Left lung (tissue), 14 donors: Measurements from ENCODE around the gene SLC1A7. TPM values are rescaled to one million over a fixed set of nuclear protein-coding genes. Genes with fewer than 3 reads are reported as not detected.

Experiments
- ATAC-seq: fragments of 200-7000 bp; cut with Tn5 transposase; one replicate; pipeline ENCODE4 v1.9.1; 2020; ENCODE audit warnings: moderate library complexity
- DNase-seq, 4 donors: peaks; one replicate each; pipeline ENCODE4 v3.0.0-alpha.2; 2013 to 2020
- H3K27ac ChIP-seq, 2 donors: fragments of 200-600 bp; sonication (generic) in 1 of 2; one replicate each; pipeline versions ENCODE4 v1.5.0 to v1.8.0; 2020 to 2021
- H3K27me3 ChIP-seq, 2 donors: fragments of 200-600 bp; sonication (generic) in 1 of 2; one replicate each; pipeline versions ENCODE4 v1.5.0 to v1.8.0; 2020 to 2021
- H3K36me3 ChIP-seq, 2 donors: fragments of 200-600 bp; sonication (generic) in 1 of 2; one replicate each; pipeline versions ENCODE4 v1.5.0 to v1.8.0; 2020 to 2021
- H3K4me1 ChIP-seq, 2 donors: fragments of 200-600 bp; one replicate each; pipeline ENCODE4 v1.8.0; 2021
- H3K4me3 ChIP-seq, 2 donors: fragments of 200-600 bp; sonication (generic) in 1 of 2; one replicate each; pipeline versions ENCODE4 v1.5.0 to v1.8.0; 2020 to 2021; ENCODE audit warnings: mild to moderate bottlenecking in 1 of 2
- H3K9me3 ChIP-seq, 2 donors: fragments of 200-600 bp; sonication (generic) in 1 of 2; one replicate each; pipeline versions ENCODE4 v1.5.0 to v1.8.0; 2020 to 2021
- intact Hi-C, 2 donors: fragments of 100-400 bp; cut with DNase I; formaldehyde crosslinking; loops; one replicate each; pipeline versions ENCODE4 v1.11.2 to v1.14.2; 2022
- long read RNA-seq, 12 donors: library from polyadenylated mRNA in 2 of 12; unstranded in 2 of 12; transcript quantifications; one replicate each; pipeline ENCODE4 v2.0.0 and lab custom pipeline, GENCODE V29; 2019 to 2026
- polyA plus RNA-seq, 6 donors: library from polyadenylated mRNA; unstranded; fragments of 120-200 nt; gene quantifications; one replicate each; pipeline ENCODE4 v1.2.1, GENCODE V29; 2013; ENCODE audit not compliant: insufficient read length in 6 of 6
- total RNA-seq, 2 donors: library from RNA; stranded (reverse); fragmentation: NEBNext Ultra II Directional; extraction: Animal tissue kit (Norgen Biotek cat#: 25700); gene quantifications; one replicate each; pipeline ENCODE4 v1.2.1, GENCODE V29; 2021
- TF ChIP-seq, protein P1 (sequence below), 2 donors: fragments of 200-600 bp; sonication (generic) in 1 of 2; IDR thresholded peaks; one replicate each; pipeline versions ENCODE4 v1.5.0 to v1.8.0; 2021; ENCODE audit warnings: antibody characterized with exemption in 2 of 2
- donor health status: DM: no; HTN: yes; CAD: no.
- donor health status: DM: no; HTN: no; CAD: no.

Gene SLC1A7
- total RNA-seq (1 to 10 TPM in 1 of 2 donors, under 1 TPM in 1; 0.44 to 1.2 TPM), polyA plus RNA-seq (under 1 TPM; 0.38 to 0.66 (median 0.56) TPM)
- long read RNA-seq, donor 1, result 0 reads
- long read RNA-seq, donor 2, result 0 reads
- long read RNA-seq, donor 3, result 0 reads
- long read RNA-seq, donor 4, result 0 reads
- long read RNA-seq, donor 5, result 0 reads
- long read RNA-seq, donor 6, result 0 reads
- long read RNA-seq, donor 7, result 0 reads
- long read RNA-seq, donor 8, result 0 reads
- long read RNA-seq, donor 9, result 0 reads
- long read RNA-seq, donor 10, result 0 reads
- long read RNA-seq, donor 11, result 0 reads
- long read RNA-seq, donor 12, result 0 reads

DNA sequence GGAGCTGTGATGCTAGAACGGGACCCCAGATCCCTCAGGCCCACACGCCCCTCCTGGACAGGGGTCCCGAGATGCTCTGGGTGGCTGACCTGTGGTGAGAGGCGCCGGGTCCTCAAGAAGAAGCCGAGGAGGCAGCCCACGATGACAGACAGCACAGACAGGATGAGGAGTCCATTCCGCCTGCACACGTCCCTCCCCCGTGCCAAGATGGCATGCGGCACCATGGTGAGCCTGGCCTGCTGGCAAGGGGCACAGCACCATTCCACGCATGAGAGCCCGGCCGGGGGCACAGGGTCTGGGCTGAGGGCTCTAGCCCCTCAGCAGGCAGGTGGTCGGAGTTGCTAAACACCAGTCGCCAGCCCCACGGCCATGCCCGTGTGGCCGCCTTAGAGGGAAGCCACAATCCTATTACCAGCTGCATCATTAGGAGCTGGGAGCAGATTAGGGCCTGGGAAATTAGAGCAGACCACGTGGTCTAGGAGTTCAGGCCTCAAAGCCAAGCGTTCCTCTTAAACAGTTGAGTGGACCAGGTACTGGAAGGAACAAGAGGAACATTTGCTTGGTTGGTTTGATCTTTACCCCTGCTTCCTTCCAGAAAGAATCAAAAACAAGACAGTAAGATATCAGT, at the start of gene SLC1A7:
TSS of gene SLC1A7 (minus strand) at position 413 of the 628 bp plus-strand sequence. CDS start at position 224, 189 bp downstream.
- H3K36me3 ChIP-seq, result no peaks in the 10 kb centered on the region
- peaks cover 9 to 17% of the 10 kb centered on the region in 2 donors for H3K4me1 ChIP-seq
- DNase-seq, result no peak

DNA sequence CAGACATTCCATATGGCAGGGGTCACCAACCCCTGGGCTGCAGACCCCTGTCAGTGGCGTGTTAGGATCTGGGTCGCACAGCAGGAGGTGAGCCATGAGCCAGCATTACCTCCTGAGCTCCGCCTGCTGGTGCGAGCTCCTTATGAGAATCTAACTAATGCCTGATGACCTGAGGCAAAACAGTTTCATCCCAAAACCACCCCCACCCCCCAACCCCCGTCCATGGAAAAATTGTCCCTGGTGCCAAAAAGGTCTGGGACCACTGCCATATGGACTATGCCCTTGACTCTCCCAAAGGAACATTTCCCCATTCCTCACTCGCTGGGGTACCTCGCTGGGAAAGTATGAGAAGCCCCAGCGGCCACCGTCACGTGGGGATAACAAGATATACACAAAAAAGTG, 47.8 kb upstream of the SLC1A7 start:
- DNase-seq, result no peak
- H3K27ac ChIP-seq, result no peak overlapping the region
- TF ChIP-seq, protein P1, sequence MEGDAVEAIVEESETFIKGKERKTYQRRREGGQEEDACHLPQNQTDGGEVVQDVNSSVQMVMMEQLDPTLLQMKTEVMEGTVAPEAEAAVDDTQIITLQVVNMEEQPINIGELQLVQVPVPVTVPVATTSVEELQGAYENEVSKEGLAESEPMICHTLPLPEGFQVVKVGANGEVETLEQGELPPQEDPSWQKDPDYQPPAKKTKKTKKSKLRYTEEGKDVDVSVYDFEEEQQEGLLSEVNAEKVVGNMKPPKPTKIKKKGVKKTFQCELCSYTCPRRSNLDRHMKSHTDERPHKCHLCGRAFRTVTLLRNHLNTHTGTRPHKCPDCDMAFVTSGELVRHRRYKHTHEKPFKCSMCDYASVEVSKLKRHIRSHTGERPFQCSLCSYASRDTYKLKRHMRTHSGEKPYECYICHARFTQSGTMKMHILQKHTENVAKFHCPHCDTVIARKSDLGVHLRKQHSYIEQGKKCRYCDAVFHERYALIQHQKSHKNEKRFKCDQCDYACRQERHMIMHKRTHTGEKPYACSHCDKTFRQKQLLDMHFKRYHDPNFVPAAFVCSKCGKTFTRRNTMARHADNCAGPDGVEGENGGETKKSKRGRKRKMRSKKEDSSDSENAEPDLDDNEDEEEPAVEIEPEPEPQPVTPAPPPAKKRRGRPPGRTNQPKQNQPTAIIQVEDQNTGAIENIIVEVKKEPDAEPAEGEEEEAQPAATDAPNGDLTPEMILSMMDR (IDR thresholded peaks at IDR 0.05), result no peak
- no peak for ATAC-seq
- no peaks in the 10 kb centered on the region for H3K27me3 ChIP-seq
- H3K9me3 ChIP-seq, result no peaks in the 10 kb centered on the region
- no peaks in the 10 kb centered on the region for H3K36me3 ChIP-seq
- intact Hi-C loops, result no loop called here
- no peak overlapping the region for H3K4me3 ChIP-seq
- H3K4me1 ChIP-seq, result no peaks in the 10 kb centered on the region

More for the DNA sequence above, at the start of gene SLC1A7:
- H3K27me3 ChIP-seq, result no peaks in the 10 kb centered on the region
- TF ChIP-seq, protein P1 (IDR thresholded peaks at IDR 0.05), result no peak
- H3K4me3 ChIP-seq, result no peak within 1 kb of the TSS
- ATAC-seq, result no peak
- intact Hi-C loops, result no loop called here
- peaks cover 0 to 5% of the 10 kb centered on the region in 2 donors for H3K9me3 ChIP-seq
- H3K27ac ChIP-seq, result no peak within 1 kb of the TSS

DNA sequence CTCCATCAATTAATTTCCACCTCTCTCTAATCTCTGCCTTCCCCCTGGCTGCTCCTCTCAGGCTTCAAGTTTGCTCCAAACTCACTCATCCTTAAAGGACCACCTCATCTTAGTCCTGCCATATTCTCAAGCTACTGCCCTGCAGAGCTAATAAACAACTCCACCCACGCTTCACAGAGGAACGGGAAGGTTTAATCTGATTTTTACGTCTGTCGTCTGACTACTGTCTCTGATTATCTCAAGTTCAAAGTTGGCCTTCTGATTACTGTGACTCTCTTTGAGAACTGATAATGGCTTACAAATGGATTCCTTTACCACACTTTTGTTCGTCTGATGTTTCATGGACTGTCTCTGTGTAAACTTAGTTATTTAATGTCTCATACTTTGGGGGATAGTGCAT, 46.6 kb upstream of the SLC1A7 start:
- Histone ChIP-seq H3K27ac (no peak overlapping the region), H3K36me3 (no peaks in the 10 kb centered on the region), H3K27me3 (no peaks in the 10 kb centered on the region), H3K9me3 (no peaks in the 10 kb centered on the region), H3K4me3 (no peak overlapping the region), H3K4me1 (no peaks in the 10 kb centered on the region)
- intact Hi-C loops, result no loop called here
- no peak for ATAC-seq
- no peak for DNase-seq
- TF ChIP-seq, protein P1 (IDR thresholded peaks at IDR 0.05), result no peak

DNA sequence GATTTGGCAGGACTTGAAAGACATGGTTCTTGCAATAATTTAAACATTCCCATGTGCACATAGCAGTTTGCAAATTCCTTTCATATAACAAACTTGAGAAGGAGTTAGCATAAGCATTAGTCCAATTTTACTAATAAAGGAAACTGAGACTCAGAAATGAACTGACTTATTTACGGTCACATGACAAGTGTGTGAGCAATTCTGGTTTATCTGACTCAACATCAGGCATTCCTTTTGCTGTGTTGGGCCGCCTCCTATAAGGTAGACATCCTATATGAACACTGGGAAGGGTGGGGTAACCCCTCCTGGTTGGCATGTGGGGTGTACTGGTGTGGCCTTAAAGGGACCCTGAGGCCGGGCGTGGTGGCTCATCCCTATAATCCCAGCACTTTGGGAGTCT, 45.7 kb upstream of the SLC1A7 start:
- Histone ChIP-seq H3K4me3 (no peak overlapping the region), H3K4me1 (peaks cover 0 to 4% of the 10 kb centered on the region in 2 donors), H3K9me3 (no peaks in the 10 kb centered on the region), H3K27me3 (no peaks in the 10 kb centered on the region), H3K27ac (no peak overlapping the region), H3K36me3 (no peaks in the 10 kb centered on the region)
- ATAC-seq (no peak), DNase-seq (no peak)
- TF ChIP-seq, protein P1 (IDR thresholded peaks at IDR 0.05), result no peak
- intact Hi-C loops, result no loop called here

DNA sequence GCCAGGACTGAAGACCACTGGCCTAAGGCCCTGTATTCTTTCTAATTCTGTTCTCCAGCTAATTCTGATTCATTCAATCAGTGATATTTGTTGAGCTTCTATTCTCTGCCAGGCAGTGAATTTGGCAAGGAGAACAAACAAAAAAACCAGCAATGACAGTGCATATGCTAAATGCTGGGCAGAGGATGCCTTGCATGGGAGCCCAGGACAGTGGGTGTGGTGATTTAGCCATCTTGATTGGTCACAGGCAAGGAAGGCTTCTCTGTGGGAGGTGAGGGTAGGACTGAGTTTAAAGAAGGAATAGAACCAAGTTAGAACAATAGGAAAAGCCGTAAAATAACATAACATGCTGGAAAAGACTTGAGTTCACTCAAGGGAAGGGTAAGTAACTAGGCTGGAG, 45.0 kb upstream of the SLC1A7 start:
- intact Hi-C loops, result no loop called here
- peaks cover 0 to 10% of the 10 kb centered on the region in 2 donors for H3K4me1 ChIP-seq
- H3K27ac ChIP-seq, result no peak overlapping the region
- TF ChIP-seq, protein P1 (IDR thresholded peaks at IDR 0.05), result no peak
- DNase-seq (no peak), ATAC-seq (no peak)
- no peaks in the 10 kb centered on the region for H3K36me3 ChIP-seq
- no peaks in the 10 kb centered on the region for H3K9me3 ChIP-seq
- no peaks in the 10 kb centered on the region for H3K27me3 ChIP-seq
- H3K4me3 ChIP-seq, result no peak overlapping the region
